Suprapubic skin (tissue), 4 donors: ENCODE measurements around the gene MAGI1. TPM values are rescaled to one million over a fixed set of nuclear protein-coding genes. Genes with fewer than 3 reads are reported as not detected.

ENCODE experiments used
- DNase-seq, 2 donors: peaks; one replicate each; pipeline ENCODE4 v3.0.0-alpha.2; 2019; ENCODE audit warnings: low spot score in 2 of 2
- H3K27ac ChIP-seq: fragments of 200-600 bp; sonication (generic); one replicate; pipeline ENCODE4 v1.5.1; 2019
- H3K27me3 ChIP-seq: fragments of 200-600 bp; sonication (generic); one replicate; pipeline ENCODE4 v1.5.1; 2019
- H3K36me3 ChIP-seq: fragments of 200-600 bp; sonication (generic); one replicate; pipeline ENCODE4 v1.5.1; 2019
- H3K4me1 ChIP-seq: fragments of 200-600 bp; sonication (generic); one replicate; pipeline ENCODE4 v1.5.1; 2019
- H3K4me3 ChIP-seq: fragments of 200-600 bp; sonication (generic); one replicate; pipeline ENCODE4 v1.5.1; 2019; ENCODE audit warnings: mild to moderate bottlenecking
- H3K9me3 ChIP-seq: fragments of 200-600 bp; sonication (generic); one replicate; pipeline ENCODE4 v1.5.1; 2019
- EP300 ChIP-seq: sonication (generic); formaldehyde crosslinking; IDR thresholded peaks from one replicate; pipeline ENCODE4 v1.6.1; 2017; ENCODE audit warnings: antibody characterized with exemption
- POLR2A ChIP-seq, 2 donors: fragments of 450-650 bp; IDR thresholded peaks; one replicate each; pipeline ENCODE4 v1.6.1; 2017; ENCODE audit warnings: antibody characterized with exemption in 2 of 2, mild to moderate bottlenecking in 2 of 2, moderate library complexity in 2 of 2
- POLR2AphosphoS5 ChIP-seq, 3 donors: sonication (generic); formaldehyde crosslinking; IDR thresholded peaks; one replicate each; pipeline ENCODE4 v1.6.1; 2017; ENCODE audit warnings: antibody characterized with exemption in 3 of 3
- WGBS: methylation state at CpG from one replicate; pipeline ENCODE4 v1.1.5; 2018; 5-methylcytosine and 5-hydroxymethylcytosine counted together
- total RNA-seq, 4 donors: library from RNA; depleted of rRNA; stranded (reverse); fragments of >200 nt; gene quantifications; one replicate each; pipeline ENCODE4 v1.1.0, GENCODE V29; 2016
- TF ChIP-seq, protein P1 (sequence below), 2 donors: fragments of 200-600 bp in 1 of 2; fragments of 450-650 bp in 1 of 2; sonication (generic) in 1 of 2; IDR thresholded peaks; one replicate each; pipeline ENCODE4 v1.5.1; 2016 to 2019; ENCODE audit warnings: antibody characterized with exemption in 2 of 2, mild to moderate bottlenecking in 1 of 2, moderate library complexity in 1 of 2

Gene MAGI1
- total RNA-seq, 4 donors from 2014 or later: 37.9 to 71.5 (median 48.6) TPM

- Histone ChIP-seq H3K4me3 (no peak overlapping the region), H3K4me1 (no peaks in the 10 kb centered on the region), H3K9me3 (no peaks in the 10 kb centered on the region), H3K36me3 (no peaks in the 10 kb centered on the region), H3K27me3 (no peaks in the 10 kb centered on the region), H3K27ac (no peak overlapping the region)
- no peak for TF ChIP-seq EP300
- TF ChIP-seq POLR2AphosphoS5 (IDR thresholded peaks at IDR 0.05): no peak
- TF ChIP-seq, protein P1, sequence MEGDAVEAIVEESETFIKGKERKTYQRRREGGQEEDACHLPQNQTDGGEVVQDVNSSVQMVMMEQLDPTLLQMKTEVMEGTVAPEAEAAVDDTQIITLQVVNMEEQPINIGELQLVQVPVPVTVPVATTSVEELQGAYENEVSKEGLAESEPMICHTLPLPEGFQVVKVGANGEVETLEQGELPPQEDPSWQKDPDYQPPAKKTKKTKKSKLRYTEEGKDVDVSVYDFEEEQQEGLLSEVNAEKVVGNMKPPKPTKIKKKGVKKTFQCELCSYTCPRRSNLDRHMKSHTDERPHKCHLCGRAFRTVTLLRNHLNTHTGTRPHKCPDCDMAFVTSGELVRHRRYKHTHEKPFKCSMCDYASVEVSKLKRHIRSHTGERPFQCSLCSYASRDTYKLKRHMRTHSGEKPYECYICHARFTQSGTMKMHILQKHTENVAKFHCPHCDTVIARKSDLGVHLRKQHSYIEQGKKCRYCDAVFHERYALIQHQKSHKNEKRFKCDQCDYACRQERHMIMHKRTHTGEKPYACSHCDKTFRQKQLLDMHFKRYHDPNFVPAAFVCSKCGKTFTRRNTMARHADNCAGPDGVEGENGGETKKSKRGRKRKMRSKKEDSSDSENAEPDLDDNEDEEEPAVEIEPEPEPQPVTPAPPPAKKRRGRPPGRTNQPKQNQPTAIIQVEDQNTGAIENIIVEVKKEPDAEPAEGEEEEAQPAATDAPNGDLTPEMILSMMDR (IDR thresholded peaks at IDR 0.05): no peak
- no peak for TF ChIP-seq POLR2A (IDR thresholded peaks at IDR 0.05)
- no peak for DNase-seq
- WGBS: 83% methylated on average over 3 of the region's 3 CpGs
Observed at GRCh38 chr3:65662095-65662494, 376.6 kb downstream of the MAGI1 start.

DNA sequence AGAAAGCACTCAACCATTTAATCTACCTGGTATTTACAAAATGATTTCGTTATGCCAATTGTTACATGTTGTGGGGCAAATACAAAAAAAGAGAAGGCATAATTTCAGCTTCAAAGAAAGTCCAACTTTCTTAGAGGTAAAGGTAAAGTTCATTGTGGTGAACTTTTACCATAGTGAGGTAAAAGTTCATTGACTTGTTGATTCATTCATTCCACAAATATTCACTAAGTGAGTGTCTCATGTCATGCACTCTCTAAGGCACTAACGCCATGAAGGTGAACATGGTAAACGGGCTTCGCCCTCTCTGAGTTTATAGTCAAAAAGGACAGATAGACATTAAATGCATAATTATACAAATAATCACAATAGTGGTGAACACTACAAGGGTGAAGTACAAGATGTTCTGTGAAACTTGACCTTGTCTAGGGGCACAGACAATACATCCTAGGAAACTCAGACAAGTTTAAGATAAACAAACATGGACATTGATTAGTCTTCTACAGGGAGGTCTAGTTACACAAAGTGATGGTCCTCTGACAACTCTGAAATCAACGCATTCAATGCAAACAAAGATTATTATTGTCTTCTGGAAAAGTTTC is 378.6 kb downstream of the MAGI1 start:
- DNase-seq: no peak
- WGBS: 93% methylated on average over 5 of the region's 5 CpGs
- Histone ChIP-seq H3K4me1 (no peaks in the 10 kb centered on the region), H3K9me3 (no peaks in the 10 kb centered on the region), H3K27me3 (no peaks in the 10 kb centered on the region), H3K36me3 (no peaks in the 10 kb centered on the region), H3K27ac (no peak overlapping the region), H3K4me3 (no peak overlapping the region)
- TF ChIP-seq EP300 (no peak), POLR2AphosphoS5 (IDR thresholded peaks at IDR 0.05) (no peak), POLR2A (IDR thresholded peaks at IDR 0.05) (no peak)
- TF ChIP-seq, protein P1 (IDR thresholded peaks at IDR 0.05): no peak

DNA sequence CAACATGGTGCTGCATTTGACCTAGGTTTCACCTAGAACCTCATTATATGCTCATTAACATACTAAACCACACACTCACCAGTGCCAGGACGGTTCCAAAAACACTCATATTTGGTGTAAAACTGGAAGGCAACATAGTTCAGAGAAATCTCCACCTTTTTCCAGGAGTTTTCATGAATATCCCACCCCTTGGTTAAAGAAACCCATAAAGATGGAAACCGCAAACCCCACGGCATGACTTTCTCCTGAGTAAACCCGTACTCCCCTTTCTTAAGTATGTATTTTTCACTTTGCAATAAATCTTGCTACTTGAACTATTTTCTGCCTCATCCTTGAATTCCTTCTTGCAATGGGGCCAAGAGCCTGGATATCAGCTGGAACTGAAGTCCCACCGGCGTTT is 379.3 kb downstream of the MAGI1 start:
- H3K36me3 ChIP-seq: no peaks in the 10 kb centered on the region
- no peaks in the 10 kb centered on the region for H3K4me1 ChIP-seq
- no peaks in the 10 kb centered on the region for H3K9me3 ChIP-seq
- TF ChIP-seq POLR2A (IDR thresholded peaks at IDR 0.05) (no peak), EP300 (no peak), POLR2AphosphoS5 (IDR thresholded peaks at IDR 0.05) (no peak)
- TF ChIP-seq, protein P1 (IDR thresholded peaks at IDR 0.05): no peak
- H3K4me3 ChIP-seq: no peak overlapping the region
- WGBS: 85% methylated on average over 6 of the region's 6 CpGs
- H3K27ac ChIP-seq: no peak overlapping the region
- DNase-seq: no peak
- H3K27me3 ChIP-seq: no peaks in the 10 kb centered on the region

GRCh38 chr3:65658401-65658800 is 380.3 kb downstream of the MAGI1 start:
- Histone ChIP-seq H3K4me3 (no peak overlapping the region), H3K9me3 (no peaks in the 10 kb centered on the region), H3K36me3 (no peaks in the 10 kb centered on the region), H3K4me1 (no peaks in the 10 kb centered on the region), H3K27ac (no peak overlapping the region), H3K27me3 (no peaks in the 10 kb centered on the region)
- 87% methylated on average over 2 of the region's 2 CpGs for WGBS
- no peak for DNase-seq
- TF ChIP-seq, protein P1 (IDR thresholded peaks at IDR 0.05): no peak
- TF ChIP-seq POLR2AphosphoS5 (IDR thresholded peaks at IDR 0.05): no peak
- no peak for TF ChIP-seq EP300
- TF ChIP-seq POLR2A (IDR thresholded peaks at IDR 0.05): no peak

DNA sequence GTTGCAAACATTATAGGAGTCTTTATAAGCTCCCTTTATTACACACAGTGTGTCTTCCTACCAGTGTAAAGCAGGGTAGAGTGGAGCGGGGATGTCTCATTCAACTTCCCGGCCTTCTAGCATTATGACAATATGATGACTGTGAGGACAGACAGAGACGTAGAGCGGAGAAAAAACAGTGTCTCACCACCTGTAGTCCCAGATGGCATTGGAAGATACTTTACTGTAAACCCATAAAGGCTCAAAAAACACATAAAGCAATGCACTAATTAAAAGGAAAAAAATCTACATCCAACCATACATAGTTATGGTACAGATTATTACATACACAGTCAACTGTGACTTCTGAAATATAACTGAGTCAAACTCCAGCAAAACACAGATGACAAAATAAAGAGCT is 383.7 kb downstream of the MAGI1 start:
- no peak for DNase-seq
- TF ChIP-seq EP300 (no peak), POLR2A (IDR thresholded peaks at IDR 0.05) (no peak), POLR2AphosphoS5 (IDR thresholded peaks at IDR 0.05) (no peak)
- TF ChIP-seq, protein P1 (IDR thresholded peaks at IDR 0.05): no peak
- no peak overlapping the region for H3K27ac ChIP-seq

More for the DNA sequence above, 383.7 kb downstream of the MAGI1 start:
- WGBS: 89% methylated on average over 4 of the region's 4 CpGs
- no peaks in the 10 kb centered on the region for H3K27me3 ChIP-seq
- no peak overlapping the region for H3K4me3 ChIP-seq
- H3K4me1 ChIP-seq: no peaks in the 10 kb centered on the region
- no peaks in the 10 kb centered on the region for H3K36me3 ChIP-seq
- H3K9me3 ChIP-seq: peaks cover 1% of the 10 kb centered on the region
